Fibroblast of lung (primary cell): ENCODE results near the gene FAM135A.

Experiments used
- CTCF ChIP-seq, 2 donors: IDR thresholded peaks in 1 of 2; conservative IDR thresholded peaks in 1 of 2; 1 replicate in 1 of 2; 2 replicates in 1 of 2; pipeline ENCODE4 v1.5.1; 2011 to 2012; ENCODE audit warnings: low read length in 2 of 2, control low read depth in 1 of 2, inconsistent platforms in 1 of 2, low read depth in 1 of 2, mild to moderate bottlenecking in 1 of 2
- EZH2 ChIP-seq: IDR thresholded peaks from 2 replicates; pipeline ENCODE4 v1.5.1; 2012; ENCODE audit warnings: low read length, control low read depth, mild to moderate bottlenecking; ENCODE audit errors: missing control alignments

- TF ChIP-seq CTCF (conservative IDR thresholded peaks at IDR 0.05 in 1 of 2, IDR thresholded peaks at IDR 0.05 in 1 of 2; ENCODE audit: low read depth in 1 of 2, low read length in 2 of 2) = no peak
- TF ChIP-seq EZH2 = no peak
These were observed 179.2 kb downstream of the FAM135A start for GRCh38 chr6:70592391-70593117.
